ENCODE data around the gene IREB2. TPM values are rescaled to one million over a fixed set of nuclear protein-coding genes. Genes with fewer than 3 reads are reported as not detected.

Gene IREB2
- total RNA-seq, 2 donors from 2014 or later = 81.4 to 92.6 TPM

DNA sequence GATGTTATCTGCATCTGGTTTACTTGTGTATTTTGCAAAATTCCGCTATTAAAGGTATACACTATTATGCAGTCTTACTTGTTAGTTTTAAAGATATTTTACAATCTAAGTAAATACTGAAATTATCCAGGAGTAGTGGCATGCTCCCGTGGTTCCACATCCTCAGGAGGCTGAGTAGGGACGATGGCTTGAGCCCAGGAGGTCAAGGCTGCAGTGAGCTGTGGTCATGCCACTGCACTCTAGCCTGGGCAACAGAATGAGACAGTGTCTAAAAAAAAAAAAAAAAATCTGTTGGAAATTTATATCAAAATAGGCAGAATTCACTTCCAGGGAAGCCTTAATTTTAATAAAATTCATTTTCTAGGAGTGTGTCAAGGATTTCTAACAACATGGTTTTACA lies 41.6 kb downstream of the IREB2 start:
- H3K4me3 ChIP-seq (ENCODE audit: low read length) = no peak overlapping the region
- H3K27me3 ChIP-seq (ENCODE audit: control insufficient read depth, insufficient read depth, low read length, poor library complexity, severe bottlenecking) = no peaks in the 10 kb centered on the region
- no peak for DNase-seq
- peaks cover 79% of the 10 kb centered on the region for H3K36me3 ChIP-seq (ENCODE audit: control insufficient read depth, insufficient read depth, low read length)
- Mint-ChIP-seq H3K36me3 (ENCODE audit: low read depth) (peaks cover 69% of the 10 kb centered on the region), H3K4me1 (no peaks in the 10 kb centered on the region), H3K27me3 (ENCODE audit: insufficient read depth) (no peaks in the 10 kb centered on the region), H3K27ac (no peak overlapping the region), H3K9me3 (no peaks in the 10 kb centered on the region), H3K4me3 (no peak overlapping the region)
- no peaks in the 10 kb centered on the region for H3K4me1 ChIP-seq (ENCODE audit: control insufficient read depth, insufficient read depth, low read length)
- no peak overlapping the region for H3K9ac ChIP-seq (ENCODE audit: extremely low read depth, low read length, poor library complexity, severe bottlenecking)
- WGBS, 2 experiments (ENCODE audit: insufficient coverage in 1 of 2, insufficient read length in 1 of 2) = 99 to 100% methylated on average over 2 to 3 of the region's 3 CpGs
- no peak overlapping the region for H3K27ac ChIP-seq (ENCODE audit: low read depth, low read length)
- TF ChIP-seq, protein P1, sequence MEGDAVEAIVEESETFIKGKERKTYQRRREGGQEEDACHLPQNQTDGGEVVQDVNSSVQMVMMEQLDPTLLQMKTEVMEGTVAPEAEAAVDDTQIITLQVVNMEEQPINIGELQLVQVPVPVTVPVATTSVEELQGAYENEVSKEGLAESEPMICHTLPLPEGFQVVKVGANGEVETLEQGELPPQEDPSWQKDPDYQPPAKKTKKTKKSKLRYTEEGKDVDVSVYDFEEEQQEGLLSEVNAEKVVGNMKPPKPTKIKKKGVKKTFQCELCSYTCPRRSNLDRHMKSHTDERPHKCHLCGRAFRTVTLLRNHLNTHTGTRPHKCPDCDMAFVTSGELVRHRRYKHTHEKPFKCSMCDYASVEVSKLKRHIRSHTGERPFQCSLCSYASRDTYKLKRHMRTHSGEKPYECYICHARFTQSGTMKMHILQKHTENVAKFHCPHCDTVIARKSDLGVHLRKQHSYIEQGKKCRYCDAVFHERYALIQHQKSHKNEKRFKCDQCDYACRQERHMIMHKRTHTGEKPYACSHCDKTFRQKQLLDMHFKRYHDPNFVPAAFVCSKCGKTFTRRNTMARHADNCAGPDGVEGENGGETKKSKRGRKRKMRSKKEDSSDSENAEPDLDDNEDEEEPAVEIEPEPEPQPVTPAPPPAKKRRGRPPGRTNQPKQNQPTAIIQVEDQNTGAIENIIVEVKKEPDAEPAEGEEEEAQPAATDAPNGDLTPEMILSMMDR (conservative IDR thresholded peaks at IDR 0.05) = no peak
- no peaks in the 10 kb centered on the region for H3K9me3 ChIP-seq (ENCODE audit: control insufficient read depth, low read length)

DNA sequence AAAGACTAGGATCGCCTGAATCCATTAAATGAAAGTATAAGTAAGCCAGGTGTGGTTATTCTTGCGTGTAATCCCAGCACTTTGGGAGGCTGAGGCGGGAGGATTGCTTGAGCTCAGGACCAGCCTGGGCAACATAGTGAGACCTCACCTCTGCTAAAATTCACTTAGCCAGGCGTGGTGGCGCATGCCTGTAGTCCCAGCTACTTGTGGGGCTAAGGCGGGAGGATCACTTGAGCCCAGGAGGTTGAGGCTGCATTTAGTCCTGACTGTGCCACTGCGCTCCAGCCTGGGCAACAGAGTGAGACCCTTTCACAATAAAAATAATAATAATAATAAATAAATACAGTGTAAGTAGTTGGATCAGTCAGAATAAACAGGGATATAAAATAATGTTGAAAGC lies 43.9 kb downstream of the IREB2 start:
- no peak for DNase-seq
- 84 to 85% methylated on average over 4 to 6 of the region's 7 CpGs for WGBS, 2 experiments (ENCODE audit: insufficient coverage in 1 of 2, insufficient read length in 1 of 2)
- Mint-ChIP-seq H3K9me3 (no peaks in the 10 kb centered on the region), H3K4me3 (no peak overlapping the region), H3K36me3 (ENCODE audit: low read depth) (peaks cover 71% of the 10 kb centered on the region), H3K27ac (peak overlapping the region; percentile 85), H3K27me3 (ENCODE audit: insufficient read depth) (no peaks in the 10 kb centered on the region), H3K4me1 (no peaks in the 10 kb centered on the region)
- no peak overlapping the region for H3K27ac ChIP-seq (ENCODE audit: low read depth, low read length)
- peaks cover 82% of the 10 kb centered on the region for H3K36me3 ChIP-seq (ENCODE audit: control insufficient read depth, insufficient read depth, low read length)
- H3K4me3 ChIP-seq (ENCODE audit: low read length) = no peak overlapping the region
- H3K4me1 ChIP-seq (ENCODE audit: control insufficient read depth, insufficient read depth, low read length) = no peaks in the 10 kb centered on the region
- TF ChIP-seq, protein P1 (conservative IDR thresholded peaks at IDR 0.05) = no peak
- no peak overlapping the region for H3K9ac ChIP-seq (ENCODE audit: extremely low read depth, low read length, poor library complexity, severe bottlenecking)
- no peaks in the 10 kb centered on the region for H3K27me3 ChIP-seq (ENCODE audit: control insufficient read depth, insufficient read depth, low read length, poor library complexity, severe bottlenecking)
- H3K9me3 ChIP-seq (ENCODE audit: control insufficient read depth, low read length) = no peaks in the 10 kb centered on the region

DNA sequence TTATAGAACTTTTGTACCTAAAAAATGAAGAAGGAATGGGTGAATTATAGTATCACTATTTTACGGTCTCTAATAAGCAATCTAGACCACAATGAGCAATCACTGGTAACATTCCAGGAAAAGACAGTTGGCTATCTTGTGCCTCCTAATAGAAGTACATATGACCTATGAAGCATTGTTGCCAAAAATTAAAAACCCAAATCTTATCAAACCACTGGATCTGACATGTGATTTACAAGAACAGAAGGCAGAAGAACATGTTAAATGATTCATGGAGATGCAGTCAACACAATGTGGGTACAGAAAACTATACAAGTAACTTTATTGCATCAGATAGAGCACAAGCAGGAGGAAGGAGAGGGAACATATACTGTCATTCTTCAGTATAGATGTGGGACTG lies 54.9 kb downstream of the IREB2 start:
- TF ChIP-seq, protein P1 (conservative IDR thresholded peaks at IDR 0.05) = no peak
- Mint-ChIP-seq H3K27me3 (ENCODE audit: insufficient read depth) (no peaks in the 10 kb centered on the region), H3K27ac (no peak overlapping the region), H3K9me3 (no peaks in the 10 kb centered on the region), H3K4me1 (no peaks in the 10 kb centered on the region), H3K4me3 (no peak overlapping the region), H3K36me3 (ENCODE audit: low read depth) (peaks cover 73% of the 10 kb centered on the region)
- no peak for DNase-seq
- H3K4me1 ChIP-seq (ENCODE audit: control insufficient read depth, insufficient read depth, low read length) = no peaks in the 10 kb centered on the region
- H3K36me3 ChIP-seq (ENCODE audit: control insufficient read depth, insufficient read depth, low read length) = peaks cover 93% of the 10 kb centered on the region
- H3K9ac ChIP-seq (ENCODE audit: extremely low read depth, low read length, poor library complexity, severe bottlenecking) = no peak overlapping the region
- H3K4me3 ChIP-seq (ENCODE audit: low read length) = no peak overlapping the region
- WGBS, 2 experiments (ENCODE audit: insufficient coverage in 1 of 2, insufficient read length in 1 of 2) = 100% methylated on average over 1 of the region's 1 CpG
- no peak overlapping the region for H3K27ac ChIP-seq (ENCODE audit: low read depth, low read length)
- H3K27me3 ChIP-seq (ENCODE audit: control insufficient read depth, insufficient read depth, low read length, poor library complexity, severe bottlenecking) = no peaks in the 10 kb centered on the region
- H3K9me3 ChIP-seq (ENCODE audit: control insufficient read depth, low read length) = no peaks in the 10 kb centered on the region

All from endodermal cell (in vitro differentiated cells).